Lower leg skin (tissue), 3 donors: ENCODE measurements around the gene PDE9A.

Source experiments
- POLR2A ChIP-seq, 2 donors: fragments of 450-650 bp; IDR thresholded peaks; one replicate each; pipeline ENCODE4 v1.6.1; 2016 to 2017; ENCODE audit warnings: antibody characterized with exemption in 2 of 2, mild to moderate bottlenecking in 1 of 2, moderate library complexity in 1 of 2
- TF ChIP-seq, protein P1 (sequence below), 3 donors: fragments of 450-650 bp; IDR thresholded peaks; one replicate each; pipeline ENCODE4 v1.5.1; 2016; ENCODE audit warnings: antibody characterized with exemption in 3 of 3, mild to moderate bottlenecking in 3 of 3, moderate library complexity in 2 of 3

DNA sequence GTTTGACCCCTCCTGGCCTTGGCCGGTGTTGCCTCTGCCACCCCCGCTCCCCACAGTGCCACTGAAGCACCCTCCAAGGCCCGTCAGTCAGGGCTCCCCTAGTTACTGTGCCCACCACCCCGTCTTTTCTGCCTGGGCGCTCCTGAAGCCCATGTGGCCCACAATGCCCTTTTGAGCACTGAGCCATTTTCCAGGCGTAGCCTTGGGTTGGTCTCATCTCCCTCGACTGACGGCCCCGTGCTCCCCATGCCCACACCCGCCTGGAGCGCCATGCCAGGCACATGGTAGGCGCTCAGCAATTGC, 118.0 kb downstream of the PDE9A start:
- TF ChIP-seq, protein P1, sequence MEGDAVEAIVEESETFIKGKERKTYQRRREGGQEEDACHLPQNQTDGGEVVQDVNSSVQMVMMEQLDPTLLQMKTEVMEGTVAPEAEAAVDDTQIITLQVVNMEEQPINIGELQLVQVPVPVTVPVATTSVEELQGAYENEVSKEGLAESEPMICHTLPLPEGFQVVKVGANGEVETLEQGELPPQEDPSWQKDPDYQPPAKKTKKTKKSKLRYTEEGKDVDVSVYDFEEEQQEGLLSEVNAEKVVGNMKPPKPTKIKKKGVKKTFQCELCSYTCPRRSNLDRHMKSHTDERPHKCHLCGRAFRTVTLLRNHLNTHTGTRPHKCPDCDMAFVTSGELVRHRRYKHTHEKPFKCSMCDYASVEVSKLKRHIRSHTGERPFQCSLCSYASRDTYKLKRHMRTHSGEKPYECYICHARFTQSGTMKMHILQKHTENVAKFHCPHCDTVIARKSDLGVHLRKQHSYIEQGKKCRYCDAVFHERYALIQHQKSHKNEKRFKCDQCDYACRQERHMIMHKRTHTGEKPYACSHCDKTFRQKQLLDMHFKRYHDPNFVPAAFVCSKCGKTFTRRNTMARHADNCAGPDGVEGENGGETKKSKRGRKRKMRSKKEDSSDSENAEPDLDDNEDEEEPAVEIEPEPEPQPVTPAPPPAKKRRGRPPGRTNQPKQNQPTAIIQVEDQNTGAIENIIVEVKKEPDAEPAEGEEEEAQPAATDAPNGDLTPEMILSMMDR (IDR thresholded peaks at IDR 0.05): no peak
- no peak for TF ChIP-seq POLR2A (IDR thresholded peaks at IDR 0.05)
